Upper lobe of left lung (tissue), 6 donors: ENCODE measurements around the gene SRPK1. TPM values are rescaled to one million over a fixed set of nuclear protein-coding genes. Genes with fewer than 3 reads are reported as not detected.

Experiments
- ATAC-seq, 2 donors: fragments of 200-7000 bp; cut with Tn5 transposase; one replicate each; pipeline ENCODE4 v1.9.1; 2022; ENCODE audit warnings: mild to moderate bottlenecking in 2 of 2, moderate library complexity in 2 of 2; ENCODE audit not compliant: low FRiP score in 2 of 2
- DNase-seq, 2 donors: peaks; one replicate each; pipeline ENCODE4 v3.0.0-alpha.2; 2019 to 2020
- H3K27ac ChIP-seq, 4 donors: fragments of 200-600 bp; sonication (generic); one replicate each; pipeline ENCODE4 v1.5.1; 2016 to 2019
- H3K27me3 ChIP-seq, 4 donors: fragments of 200-600 bp; sonication (generic); one replicate each; pipeline ENCODE4 v1.5.1; 2017 to 2019
- H3K36me3 ChIP-seq, 4 donors: fragments of 200-600 bp; sonication (generic); one replicate each; pipeline ENCODE4 v1.5.1; 2016 to 2019
- H3K4me1 ChIP-seq, 4 donors: fragments of 200-600 bp; sonication (generic); one replicate each; pipeline ENCODE4 v1.5.1; 2018 to 2019
- H3K4me3 ChIP-seq, 4 donors: fragments of 200-600 bp; sonication (generic); one replicate each; pipeline ENCODE4 v1.5.1; 2017 to 2019; ENCODE audit warnings: mild to moderate bottlenecking in 2 of 4, moderate library complexity in 1 of 4
- H3K9me3 ChIP-seq, 4 donors: fragments of 200-600 bp; sonication (generic); one replicate each; pipeline ENCODE4 v1.5.1; 2018 to 2019
- CTCF ChIP-seq, 6 experiments: fragments of 450-650 bp in 4 of 6; fragments of 200-600 bp in 2 of 6; sonication (generic) in 2 of 6; IDR thresholded peaks; one replicate each; pipeline ENCODE4 v1.5.1; 2016 to 2019; ENCODE audit warnings: antibody characterized with exemption in 6 of 6
- EP300 ChIP-seq, 4 donors: sonication (generic); formaldehyde crosslinking; IDR thresholded peaks; one replicate each; pipeline ENCODE4 v1.5.1; 2017; ENCODE audit warnings: antibody characterized with exemption in 4 of 4, control low read depth in 2 of 4
- POLR2A ChIP-seq, 4 donors: fragments of 450-650 bp; IDR thresholded peaks; one replicate each; pipeline ENCODE4 v1.5.1; 2016 to 2017; ENCODE audit warnings: antibody characterized with exemption in 4 of 4, mild to moderate bottlenecking in 2 of 4
- POLR2AphosphoS5 ChIP-seq, 2 donors: sonication (generic); formaldehyde crosslinking; IDR thresholded peaks; one replicate each; pipeline ENCODE4 v1.5.1; 2017; ENCODE audit warnings: antibody characterized with exemption in 2 of 2
- WGBS, 2 donors: methylation state at CpG; one replicate each; pipeline ENCODE4 v1.1.5; 2017 to 2018; 5-methylcytosine and 5-hydroxymethylcytosine counted together
- total RNA-seq, 6 donors: library from RNA; depleted of rRNA in 4 of 6; stranded (reverse); fragments of >200 nt in 4 of 6; gene quantifications; one replicate each; pipeline versions ENCODE4 v1.1.0 to v1.2.1, GENCODE V29; 2016 to 2021
- donor health status: DM: no; HTN: no; CAD: no; lungs with moderate emphysema.
- donor health status: DM: no; HTN: yes; CAD: no; lungs with severe emphysema.

SRPK1 gene
- total RNA-seq, 6 donors from 2014 or later = 24.5 to 68.5 (median 42.7) TPM

DNA sequence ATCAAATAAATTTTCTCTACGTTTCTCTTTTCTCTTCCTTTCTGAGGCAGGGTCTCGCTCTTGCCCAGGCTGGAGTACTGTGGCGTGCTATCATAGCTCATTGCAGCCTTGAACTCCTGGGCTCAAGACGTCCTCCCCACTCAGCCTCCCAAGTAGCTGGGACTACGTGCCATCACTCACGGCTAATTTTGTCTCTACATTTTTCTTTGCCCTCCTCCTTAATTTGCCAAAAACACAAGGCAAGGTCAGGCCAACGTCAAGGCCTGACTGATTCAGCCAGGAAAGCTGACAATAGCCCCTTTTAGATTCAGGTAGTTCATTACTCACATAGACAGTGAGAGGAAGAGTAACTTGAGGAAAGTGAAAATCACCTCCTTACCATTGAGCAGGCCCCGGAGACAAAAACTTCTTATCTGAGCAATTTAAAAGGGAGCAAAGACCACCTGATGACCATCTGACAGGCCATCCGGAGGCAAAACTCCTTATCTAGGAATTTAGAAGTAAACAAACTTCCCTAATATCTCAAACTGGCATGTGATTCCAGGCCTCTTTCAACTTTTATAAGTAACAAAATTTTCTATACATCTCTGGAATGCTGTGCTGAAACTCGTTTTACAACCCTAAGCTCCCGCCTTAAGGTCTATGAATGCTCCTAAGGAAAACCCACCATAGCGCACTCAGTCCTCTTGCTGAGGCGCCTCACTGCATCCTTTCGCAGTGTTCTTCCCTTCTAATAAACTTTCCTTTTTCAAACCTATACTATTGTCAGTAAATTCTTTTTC lies 42.1 kb upstream of the SRPK1 start:
- TF ChIP-seq POLR2A (IDR thresholded peaks at IDR 0.05) (no peak), EP300 (IDR thresholded peaks at IDR 0.05) (no peak), POLR2AphosphoS5 (IDR thresholded peaks at IDR 0.05) (no peak), CTCF (IDR thresholded peaks at IDR 0.05) (no peak)
- no peaks in the 10 kb centered on the region for H3K4me1 ChIP-seq
- DNase-seq (no peak), ATAC-seq (no peak)
- H3K4me3 ChIP-seq = no peak overlapping the region
- no peaks in the 10 kb centered on the region for H3K9me3 ChIP-seq
- 79% methylated on average over 14 of the region's 14 CpGs for WGBS, 2 donors
- no peaks in the 10 kb centered on the region for H3K27me3 ChIP-seq
- H3K27ac ChIP-seq = no peak overlapping the region
- no peaks in the 10 kb centered on the region for H3K36me3 ChIP-seq

- H3K27me3 ChIP-seq = no peaks in the 10 kb centered on the region
- H3K9me3 ChIP-seq = no peaks in the 10 kb centered on the region
- no peak for ATAC-seq
- no peak overlapping the region for H3K27ac ChIP-seq
- TF ChIP-seq POLR2A (IDR thresholded peaks at IDR 0.05) = no peak
- no peak for TF ChIP-seq EP300 (IDR thresholded peaks at IDR 0.05)
- TF ChIP-seq POLR2AphosphoS5 (IDR thresholded peaks at IDR 0.05) = no peak
- no peak for TF ChIP-seq CTCF (IDR thresholded peaks at IDR 0.05)
- no peaks in the 10 kb centered on the region for H3K4me1 ChIP-seq
- 72 to 76% methylated on average over 2 of the region's 2 CpGs for WGBS, 2 donors
- H3K4me3 ChIP-seq = no peak overlapping the region
- H3K36me3 ChIP-seq = no peaks in the 10 kb centered on the region
- DNase-seq = no peak
These were observed 39.3 kb upstream of the SRPK1 start for GRCh38 chr6:35960187-35960586.

DNA sequence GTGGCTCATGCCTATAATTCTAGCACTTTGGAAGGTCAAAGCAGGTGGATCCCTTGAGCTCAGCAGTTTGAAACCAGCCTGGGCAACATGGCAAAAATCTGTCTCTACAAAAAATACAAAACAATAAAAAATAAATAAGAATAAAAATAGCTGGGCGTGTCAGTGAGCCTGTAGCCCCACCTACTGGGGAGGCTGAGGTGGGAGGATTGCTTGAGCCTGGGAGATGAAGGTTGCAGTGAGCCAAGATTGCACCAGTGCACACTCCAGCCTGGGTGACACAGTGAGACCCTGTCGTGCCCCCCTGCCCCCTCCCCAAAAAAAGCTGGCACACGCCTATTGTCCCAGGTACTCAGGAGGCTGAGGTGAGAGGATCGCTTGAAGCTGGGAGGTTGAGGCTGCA lies 35.1 kb upstream of the SRPK1 start:
- ATAC-seq (no peak), DNase-seq (no peak)
- no peaks in the 10 kb centered on the region for H3K4me1 ChIP-seq
- H3K27ac ChIP-seq = no peak overlapping the region
- TF ChIP-seq CTCF (IDR thresholded peaks at IDR 0.05) = no peak
- no peak for TF ChIP-seq POLR2AphosphoS5 (IDR thresholded peaks at IDR 0.05)
- no peak overlapping the region for H3K4me3 ChIP-seq
- H3K36me3 ChIP-seq = no peaks in the 10 kb centered on the region
- no peaks in the 10 kb centered on the region for H3K9me3 ChIP-seq
- 82 to 84% methylated on average over 4 of the region's 4 CpGs for WGBS, 2 donors
- H3K27me3 ChIP-seq = no peaks in the 10 kb centered on the region

DNA sequence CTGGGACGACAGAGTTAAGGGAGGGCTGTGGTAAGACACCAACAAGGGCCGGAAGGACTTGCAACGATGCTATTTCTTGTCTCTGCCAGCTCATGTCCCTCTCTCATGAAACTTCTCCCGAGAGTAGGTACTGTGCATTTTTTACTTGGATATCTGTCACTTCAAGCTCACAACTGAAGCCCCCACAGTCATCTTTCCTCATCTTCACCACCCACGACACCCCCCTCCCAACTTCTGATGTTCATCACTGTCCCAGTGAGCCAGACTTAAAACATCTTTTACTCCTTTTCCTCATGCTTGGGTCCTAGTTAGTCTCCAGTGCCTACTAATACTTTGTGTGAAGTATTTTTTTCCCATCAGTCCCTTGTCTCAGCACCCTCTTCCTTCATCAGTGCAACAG lies 34.6 kb upstream of the SRPK1 start:
- H3K27me3 ChIP-seq = no peaks in the 10 kb centered on the region
- no peak for DNase-seq
- no peak overlapping the region for H3K27ac ChIP-seq
- H3K4me1 ChIP-seq = no peaks in the 10 kb centered on the region
- no peak overlapping the region for H3K4me3 ChIP-seq
- H3K9me3 ChIP-seq = no peaks in the 10 kb centered on the region
- WGBS, 2 donors = 78 to 86% methylated on average over 5 of the region's 5 CpGs
- no peak for ATAC-seq
- H3K36me3 ChIP-seq = no peaks in the 10 kb centered on the region
- TF ChIP-seq CTCF (IDR thresholded peaks at IDR 0.05) (no peak), POLR2A (IDR thresholded peaks at IDR 0.05) (no peak), EP300 (IDR thresholded peaks at IDR 0.05) (no peak), POLR2AphosphoS5 (IDR thresholded peaks at IDR 0.05) (no peak)

GRCh38 chr6:35955071-35955470 lies 34.2 kb upstream of the SRPK1 start:
- Histone ChIP-seq H3K36me3 (no peaks in the 10 kb centered on the region), H3K9me3 (no peaks in the 10 kb centered on the region), H3K4me1 (no peaks in the 10 kb centered on the region), H3K4me3 (no peak overlapping the region), H3K27me3 (no peaks in the 10 kb centered on the region), H3K27ac (no peak overlapping the region)
- ATAC-seq (no peak), DNase-seq (no peak)
- WGBS, 2 donors = 92 to 97% methylated on average over 8 of the region's 8 CpGs
- TF ChIP-seq POLR2A (IDR thresholded peaks at IDR 0.05) = no peak
- no peak for TF ChIP-seq EP300 (IDR thresholded peaks at IDR 0.05)
- no peak for TF ChIP-seq CTCF (IDR thresholded peaks at IDR 0.05)
- TF ChIP-seq POLR2AphosphoS5 (IDR thresholded peaks at IDR 0.05) = no peak
